HL-60 (cell line): ENCODE data around the gene HOXB1.

Source experiments
- DNase-seq, 2 experiments: peaks; one replicate each; pipeline ENCODE4 v3.0.0-alpha.2; 2010 to 2020; ENCODE audit warnings: low read depth in 1 of 2, low spot score in 1 of 2
- H3K27ac ChIP-seq: fragments of 250-450 bp; sonication (Bioruptor Pico); replicated peaks from 2 replicates; pipeline ENCODE4 v1.5.1; 2020; ENCODE audit warnings: mild to moderate bottlenecking, moderate library complexity
- H3K27me3 ChIP-seq: fragments of 250-450 bp; sonication (Bioruptor Pico); 2 replicates; pipeline ENCODE4 v1.5.1; 2021; ENCODE audit warnings: mild to moderate bottlenecking, moderate library complexity; ENCODE audit not compliant: insufficient read depth, poor library complexity, severe bottlenecking
- H3K4me3 ChIP-seq: replicated peaks from 2 replicates; pipeline ENCODE4 v1.5.1; 2011; ENCODE audit warnings: mild to moderate bottlenecking, control low read depth, low read length; ENCODE audit not compliant: insufficient read depth
- GABPA ChIP-seq: IDR thresholded peaks from 2 replicates; pipeline ENCODE4 v1.6.1; 2012; ENCODE audit warnings: low read depth
- POLR2AphosphoS5 ChIP-seq: IDR thresholded peaks from 2 replicates; pipeline ENCODE4 v1.6.1; 2012; ENCODE audit warnings: low read depth
- SPI1 ChIP-seq: IDR thresholded peaks from 2 replicates; pipeline ENCODE4 v1.6.1; 2012; ENCODE audit warnings: low read depth, mild to moderate bottlenecking, borderline replicate concordance
- TF ChIP-seq, protein P1 (sequence below): IDR thresholded peaks from 2 replicates; pipeline ENCODE4 v1.6.1; 2012; ENCODE audit warnings: low read depth; ENCODE audit not compliant: insufficient replicate concordance
- TF ChIP-seq, protein P2 (sequence below): IDR thresholded peaks from one replicate; pipeline ENCODE4 v1.5.1; 2011; ENCODE audit warnings: low read length, control low read depth, inconsistent platforms; ENCODE audit not compliant: insufficient read depth

HOXB1 gene

DNA sequence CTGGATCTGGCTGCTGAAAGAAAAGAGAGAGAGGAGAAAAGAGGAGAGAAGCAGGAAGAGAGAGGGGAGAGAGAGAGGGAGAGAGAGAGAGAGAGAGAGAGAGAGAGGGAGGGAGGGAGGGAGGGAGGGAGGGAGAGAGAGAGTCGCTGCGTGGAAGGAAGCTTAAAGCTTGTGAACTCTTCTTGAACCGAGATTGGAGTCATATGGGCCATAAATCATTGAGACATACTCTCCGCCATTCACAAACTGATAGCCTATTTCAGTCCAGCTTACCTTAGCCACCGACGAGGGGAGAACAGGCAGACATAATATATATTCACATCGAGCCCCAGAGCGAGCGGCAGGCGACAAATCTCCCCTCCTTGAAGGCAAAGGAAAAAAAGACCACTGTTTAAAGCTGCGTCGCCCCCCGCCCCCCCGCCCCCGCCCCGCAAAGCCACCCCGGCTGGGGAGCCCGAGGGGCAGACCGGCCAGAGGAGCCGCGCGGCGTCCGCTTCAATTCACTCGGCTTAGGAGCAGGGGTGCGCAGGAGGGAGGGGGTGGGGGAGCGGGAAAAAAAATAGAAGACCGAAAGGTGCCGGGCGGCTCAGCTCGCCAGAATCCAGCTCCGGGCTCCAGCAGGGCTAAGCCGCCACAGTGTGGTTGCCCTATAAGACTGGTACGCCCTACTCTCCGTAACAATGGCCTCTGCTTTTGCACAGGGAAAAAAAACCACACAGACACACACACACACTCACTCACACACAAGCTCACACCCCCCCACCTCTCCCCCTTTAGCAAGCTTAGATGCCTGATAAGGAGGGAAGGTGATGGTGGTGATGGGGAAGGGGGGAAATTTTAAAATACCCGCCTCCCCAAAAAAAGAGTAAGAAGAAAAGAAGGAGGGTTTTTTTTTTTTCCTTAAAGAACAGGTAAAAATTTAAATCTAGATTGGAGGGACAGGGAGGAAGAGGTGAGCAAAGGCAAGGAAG lies 24.7 kb upstream of the HOXB1 start:
- Histone ChIP-seq H3K27ac (no peak overlapping the region), H3K27me3 (peaks cover 39% of the 10 kb centered on the region), H3K4me3 (no peak overlapping the region)
- TF ChIP-seq POLR2AphosphoS5 (no peak), SPI1 (no peak), GABPA (no peak)
- TF ChIP-seq, protein P1, sequence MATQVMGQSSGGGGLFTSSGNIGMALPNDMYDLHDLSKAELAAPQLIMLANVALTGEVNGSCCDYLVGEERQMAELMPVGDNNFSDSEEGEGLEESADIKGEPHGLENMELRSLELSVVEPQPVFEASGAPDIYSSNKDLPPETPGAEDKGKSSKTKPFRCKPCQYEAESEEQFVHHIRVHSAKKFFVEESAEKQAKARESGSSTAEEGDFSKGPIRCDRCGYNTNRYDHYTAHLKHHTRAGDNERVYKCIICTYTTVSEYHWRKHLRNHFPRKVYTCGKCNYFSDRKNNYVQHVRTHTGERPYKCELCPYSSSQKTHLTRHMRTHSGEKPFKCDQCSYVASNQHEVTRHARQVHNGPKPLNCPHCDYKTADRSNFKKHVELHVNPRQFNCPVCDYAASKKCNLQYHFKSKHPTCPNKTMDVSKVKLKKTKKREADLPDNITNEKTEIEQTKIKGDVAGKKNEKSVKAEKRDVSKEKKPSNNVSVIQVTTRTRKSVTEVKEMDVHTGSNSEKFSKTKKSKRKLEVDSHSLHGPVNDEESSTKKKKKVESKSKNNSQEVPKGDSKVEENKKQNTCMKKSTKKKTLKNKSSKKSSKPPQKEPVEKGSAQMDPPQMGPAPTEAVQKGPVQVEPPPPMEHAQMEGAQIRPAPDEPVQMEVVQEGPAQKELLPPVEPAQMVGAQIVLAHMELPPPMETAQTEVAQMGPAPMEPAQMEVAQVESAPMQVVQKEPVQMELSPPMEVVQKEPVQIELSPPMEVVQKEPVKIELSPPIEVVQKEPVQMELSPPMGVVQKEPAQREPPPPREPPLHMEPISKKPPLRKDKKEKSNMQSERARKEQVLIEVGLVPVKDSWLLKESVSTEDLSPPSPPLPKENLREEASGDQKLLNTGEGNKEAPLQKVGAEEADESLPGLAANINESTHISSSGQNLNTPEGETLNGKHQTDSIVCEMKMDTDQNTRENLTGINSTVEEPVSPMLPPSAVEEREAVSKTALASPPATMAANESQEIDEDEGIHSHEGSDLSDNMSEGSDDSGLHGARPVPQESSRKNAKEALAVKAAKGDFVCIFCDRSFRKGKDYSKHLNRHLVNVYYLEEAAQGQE = no peak
- TF ChIP-seq, protein P2, sequence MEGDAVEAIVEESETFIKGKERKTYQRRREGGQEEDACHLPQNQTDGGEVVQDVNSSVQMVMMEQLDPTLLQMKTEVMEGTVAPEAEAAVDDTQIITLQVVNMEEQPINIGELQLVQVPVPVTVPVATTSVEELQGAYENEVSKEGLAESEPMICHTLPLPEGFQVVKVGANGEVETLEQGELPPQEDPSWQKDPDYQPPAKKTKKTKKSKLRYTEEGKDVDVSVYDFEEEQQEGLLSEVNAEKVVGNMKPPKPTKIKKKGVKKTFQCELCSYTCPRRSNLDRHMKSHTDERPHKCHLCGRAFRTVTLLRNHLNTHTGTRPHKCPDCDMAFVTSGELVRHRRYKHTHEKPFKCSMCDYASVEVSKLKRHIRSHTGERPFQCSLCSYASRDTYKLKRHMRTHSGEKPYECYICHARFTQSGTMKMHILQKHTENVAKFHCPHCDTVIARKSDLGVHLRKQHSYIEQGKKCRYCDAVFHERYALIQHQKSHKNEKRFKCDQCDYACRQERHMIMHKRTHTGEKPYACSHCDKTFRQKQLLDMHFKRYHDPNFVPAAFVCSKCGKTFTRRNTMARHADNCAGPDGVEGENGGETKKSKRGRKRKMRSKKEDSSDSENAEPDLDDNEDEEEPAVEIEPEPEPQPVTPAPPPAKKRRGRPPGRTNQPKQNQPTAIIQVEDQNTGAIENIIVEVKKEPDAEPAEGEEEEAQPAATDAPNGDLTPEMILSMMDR = no peak
- no peak for DNase-seq

DNA sequence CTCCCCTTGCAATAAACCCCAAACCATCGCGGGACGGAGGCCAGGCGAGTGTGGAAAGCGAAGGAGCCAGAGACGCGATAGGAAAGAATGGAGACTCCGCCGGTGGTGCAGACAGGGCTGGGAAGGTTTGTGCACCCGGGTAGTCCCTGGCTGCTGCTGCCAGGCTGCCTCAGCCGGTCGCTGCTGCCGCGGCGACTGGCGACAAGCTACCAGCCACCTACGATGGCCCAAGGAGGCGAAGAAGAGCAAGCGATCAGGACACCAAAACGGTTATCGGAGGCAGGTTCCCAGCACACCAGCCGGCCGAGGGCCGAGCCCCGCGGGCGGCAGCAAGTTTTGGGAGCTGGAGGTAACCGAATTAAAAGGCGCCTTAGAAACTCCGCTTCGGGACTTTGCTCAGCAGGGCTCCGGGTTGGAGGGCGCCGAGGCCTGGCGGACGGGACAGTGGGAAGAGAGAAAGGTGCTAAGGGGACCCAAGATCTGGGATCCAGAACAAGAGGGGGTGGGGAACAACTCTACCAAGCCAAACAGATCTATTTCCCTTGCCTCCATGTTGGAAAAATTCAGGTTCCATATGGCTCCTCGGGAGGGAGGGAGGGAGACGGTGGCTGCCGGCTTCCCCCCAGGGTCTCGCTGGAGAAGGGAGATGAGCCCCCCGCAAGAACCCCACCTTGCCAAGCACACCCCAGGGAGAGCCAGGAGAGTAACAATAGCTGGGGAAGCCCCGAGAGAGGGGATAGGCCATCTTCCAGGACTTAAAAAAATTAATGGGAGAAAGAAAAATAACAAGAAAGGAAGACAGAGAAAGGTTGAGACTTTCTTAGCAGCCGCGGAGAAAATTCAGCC lies 23.8 kb upstream of the HOXB1 start:
- Histone ChIP-seq H3K27ac (no peak overlapping the region), H3K27me3 (peaks cover 36% of the 10 kb centered on the region), H3K4me3 (no peak overlapping the region)
- no peak for DNase-seq
- TF ChIP-seq POLR2AphosphoS5 (no peak), GABPA (no peak), SPI1 (no peak)
- TF ChIP-seq, protein P2 = no peak

DNA sequence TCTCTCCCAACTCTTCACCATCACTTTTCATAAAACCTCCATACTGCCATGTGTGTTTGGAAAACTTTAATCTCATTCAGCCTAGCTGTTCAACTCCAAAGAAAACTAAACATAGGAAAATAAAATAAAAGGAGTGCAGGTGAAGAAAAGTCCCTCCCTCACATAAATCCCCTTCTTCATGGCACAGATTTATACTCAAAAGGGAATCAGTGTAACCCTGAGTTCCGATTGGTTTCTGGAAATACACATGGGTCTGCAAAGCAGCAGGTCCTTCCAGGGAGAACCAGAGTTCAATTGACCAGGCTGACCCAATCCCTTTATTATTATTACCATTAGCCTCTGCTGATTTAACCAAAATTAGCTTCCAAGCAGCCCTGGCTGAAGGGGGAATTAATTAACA lies 23.0 kb upstream of the HOXB1 start:
- Histone ChIP-seq H3K27ac (no peak overlapping the region), H3K4me3 (no peak overlapping the region), H3K27me3 (peaks cover 34% of the 10 kb centered on the region)
- TF ChIP-seq, protein P1 = no peak
- no peak for TF ChIP-seq GABPA
- TF ChIP-seq SPI1 = no peak
- no peak for TF ChIP-seq POLR2AphosphoS5
- TF ChIP-seq, protein P2 = no peak
- no peak for DNase-seq
